Measurements from ENCODE around the gene IZUMO1R.
"Not testable (repeated sequence)": the region's sequence is repeated elsewhere in the genome, so short reads cannot be mapped to it uniquely, and the experiment has no call there.

Gene IZUMO1R

GRCh38 chr11:94325681-94326080, 21.3 kb downstream of the IZUMO1R start:
- DNase-seq (ENCODE audit: low read depth in 2 of 2), result peak in 1 of 2 donors; percentile 9

- no peak for DNase-seq (ENCODE audit: low read depth in 2 of 2)
Measured at GRCh38 chr11:94326947-94327346, 22.6 kb downstream of the IZUMO1R start.

- no peak for DNase-seq (ENCODE audit: low read depth in 2 of 2)
Measured at GRCh38 chr11:94328587-94329080, 24.3 kb downstream of the IZUMO1R start.

- DNase-seq (ENCODE audit: low read depth in 2 of 2), result no peak
Measured at GRCh38 chr11:94329501-94329900, 25.1 kb downstream of the IZUMO1R start.

- DNase-seq (ENCODE audit: low read depth in 2 of 2), result no peak
Measured at GRCh38 chr11:94330789-94331188, 26.4 kb downstream of the IZUMO1R start.

- DNase-seq (ENCODE audit: low read depth in 2 of 2), result no peak
Measured at GRCh38 chr11:94332814-94333213, 28.4 kb downstream of the IZUMO1R start.

GRCh38 chr11:94336033-94336432, 31.7 kb downstream of the IZUMO1R start:
- DNase-seq (ENCODE audit: low read depth in 2 of 2), result no peak

GRCh38 chr11:94338651-94339050, 34.3 kb downstream of the IZUMO1R start:
- no peak for DNase-seq (ENCODE audit: low read depth in 2 of 2)

- no peak for DNase-seq (ENCODE audit: low read depth in 2 of 2)
Measured at GRCh38 chr11:94342250-94342649, 37.9 kb downstream of the IZUMO1R start.

- DNase-seq (ENCODE audit: low read depth in 2 of 2), result no peak
Measured at GRCh38 chr11:94343495-94343894, 39.1 kb downstream of the IZUMO1R start.

- not testable (repeated sequence) for DNase-seq (ENCODE audit: low read depth in 2 of 2)
Measured at GRCh38 chr11:94346311-94346710, 41.9 kb downstream of the IZUMO1R start.

GRCh38 chr11:94350850-94351563, 46.6 kb downstream of the IZUMO1R start:
- DNase-seq (ENCODE audit: low read depth in 2 of 2), result not testable (repeated sequence)

Measured in stimulated activated CD4-positive, alpha-beta T cell treated with anti-CD3 and anti-CD28 coated beads, Interleukin-1b, Interleukin-23, amount 100 ng/mL, for 4 hours (primary cell).